Activated T-cell treated with anti-CD3 and anti-CD28 coated beads, Interleukin-2, amount 50 U/mL, for 1 hour (primary cell): ENCODE measurements around the gene MED16.
"Not testable (repeated sequence)": the region's sequence is repeated elsewhere in the genome, so short reads cannot be mapped to it uniquely, and the experiment has no call there.

Experiments
- DNase-seq: peaks from one replicate; pipeline ENCODE4 v3.0.0-alpha.2; 2020

MED16 gene

GRCh38 chr19:823565-824121 is 69.3 kb downstream of the MED16 start:
- no peak for DNase-seq

GRCh38 chr19:821825-822503 is 71.0 kb downstream of the MED16 start, which contains the start of gene PLPPR3:
PLPPR3 (minus strand) TSS chr19:821955; CDS start chr19:821559, 396 bp downstream.
- no peak for DNase-seq

- no peak for DNase-seq
These were observed 71.7 kb downstream of the MED16 start for GRCh38 chr19:821231-821824.

GRCh38 chr19:820212-820611 is 72.8 kb downstream of the MED16 start:
- DNase-seq, result not testable (repeated sequence)
